Nephron progenitor cell (in vitro differentiated cells): ENCODE results near the gene ATL2.
"Not testable (repeated sequence)": the region's sequence is repeated elsewhere in the genome, so short reads cannot be mapped to it uniquely, and the experiment has no call there.

Experiments used
- DNase-seq: peaks from one replicate; pipeline ENCODE4 v3.0.0; 2021
- H3K27ac Mint-ChIP-seq: 2 replicates; pipeline ENCODE4 v1.8.0; 2021; ENCODE audit warnings: mild to moderate bottlenecking, moderate library complexity, mixed read lengths
- H3K27me3 Mint-ChIP-seq: 2 replicates; pipeline ENCODE4 v1.8.0; 2021; ENCODE audit warnings: mild to moderate bottlenecking, low read depth, mixed read lengths; ENCODE audit not compliant: poor library complexity
- H3K36me3 Mint-ChIP-seq: 2 replicates; pipeline ENCODE4 v1.8.0; 2021; ENCODE audit warnings: low read depth, mixed read lengths
- H3K4me1 Mint-ChIP-seq: 2 replicates; pipeline ENCODE4 v1.8.0; 2021; ENCODE audit warnings: mixed read lengths
- H3K4me3 Mint-ChIP-seq: 2 replicates; pipeline ENCODE4 v1.8.0; 2021; ENCODE audit warnings: mild to moderate bottlenecking, moderate library complexity, mixed read lengths
- H3K9me3 Mint-ChIP-seq: 2 replicates; pipeline ENCODE4 v1.8.0; 2021; ENCODE audit warnings: mild to moderate bottlenecking, moderate library complexity, mixed read lengths
- TF ChIP-seq, protein P1 (sequence below): fragments of 200-600 bp; sonication (generic); IDR thresholded peaks from 2 replicates; pipeline ENCODE4 v1.5.0; 2021; ENCODE audit warnings: antibody characterized with exemption

Gene ATL2

DNA sequence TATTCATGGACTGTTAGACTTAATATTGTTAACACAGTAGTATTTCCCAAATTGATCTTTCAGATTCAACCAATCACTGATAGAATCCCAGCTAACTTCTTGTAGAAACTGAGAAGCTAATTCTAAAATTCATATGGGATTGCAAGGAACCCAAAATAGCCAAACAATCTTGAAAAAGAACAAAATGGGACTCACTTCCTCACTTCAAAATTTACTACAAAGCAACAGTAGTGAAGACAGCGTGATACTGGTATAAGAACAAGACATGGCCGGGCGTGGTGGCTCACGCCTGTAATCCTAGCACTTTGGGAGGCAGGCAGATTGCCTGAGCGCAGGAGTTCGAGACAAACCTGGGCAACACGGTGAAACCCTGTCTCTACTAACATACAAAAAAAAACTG lies 46.3 kb downstream of the ATL2 start:
- Mint-ChIP-seq H3K4me3 (no peak overlapping the region), H3K27me3 (no peaks in the 10 kb centered on the region), H3K36me3 (peaks cover 88% of the 10 kb centered on the region), H3K27ac (no peak overlapping the region), H3K9me3 (peaks cover 48% of the 10 kb centered on the region), H3K4me1 (peaks cover 13% of the 10 kb centered on the region)
- TF ChIP-seq, protein P1, sequence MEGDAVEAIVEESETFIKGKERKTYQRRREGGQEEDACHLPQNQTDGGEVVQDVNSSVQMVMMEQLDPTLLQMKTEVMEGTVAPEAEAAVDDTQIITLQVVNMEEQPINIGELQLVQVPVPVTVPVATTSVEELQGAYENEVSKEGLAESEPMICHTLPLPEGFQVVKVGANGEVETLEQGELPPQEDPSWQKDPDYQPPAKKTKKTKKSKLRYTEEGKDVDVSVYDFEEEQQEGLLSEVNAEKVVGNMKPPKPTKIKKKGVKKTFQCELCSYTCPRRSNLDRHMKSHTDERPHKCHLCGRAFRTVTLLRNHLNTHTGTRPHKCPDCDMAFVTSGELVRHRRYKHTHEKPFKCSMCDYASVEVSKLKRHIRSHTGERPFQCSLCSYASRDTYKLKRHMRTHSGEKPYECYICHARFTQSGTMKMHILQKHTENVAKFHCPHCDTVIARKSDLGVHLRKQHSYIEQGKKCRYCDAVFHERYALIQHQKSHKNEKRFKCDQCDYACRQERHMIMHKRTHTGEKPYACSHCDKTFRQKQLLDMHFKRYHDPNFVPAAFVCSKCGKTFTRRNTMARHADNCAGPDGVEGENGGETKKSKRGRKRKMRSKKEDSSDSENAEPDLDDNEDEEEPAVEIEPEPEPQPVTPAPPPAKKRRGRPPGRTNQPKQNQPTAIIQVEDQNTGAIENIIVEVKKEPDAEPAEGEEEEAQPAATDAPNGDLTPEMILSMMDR, result no peak
- DNase-seq, result no peak

DNA sequence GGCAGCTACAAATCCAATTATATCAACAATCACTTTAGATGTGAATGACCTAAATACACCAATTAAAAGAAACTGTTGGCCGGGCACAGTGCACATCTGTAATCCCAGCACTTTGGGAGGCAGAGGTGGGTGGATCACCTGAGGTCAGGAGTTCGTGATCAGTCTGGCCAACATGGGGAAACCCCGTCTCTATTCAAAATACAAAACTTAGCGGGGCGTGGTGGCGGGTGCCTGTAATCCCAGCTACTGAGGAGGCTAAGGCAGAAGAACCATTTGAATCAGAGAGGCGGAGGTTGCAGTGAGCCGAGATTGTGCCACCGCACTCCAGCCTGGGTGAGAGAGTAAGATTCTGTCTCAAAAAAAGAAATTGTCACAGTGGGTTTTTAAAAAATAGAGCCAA lies 49.5 kb downstream of the ATL2 start:
- Mint-ChIP-seq H3K9me3 (peaks cover 48% of the 10 kb centered on the region), H3K4me3 (no peak overlapping the region), H3K4me1 (peaks cover 42% of the 10 kb centered on the region), H3K27ac (no peak overlapping the region), H3K27me3 (no peaks in the 10 kb centered on the region), H3K36me3 (peaks cover 90% of the 10 kb centered on the region)
- TF ChIP-seq, protein P1, result no peak
- DNase-seq, result no peak

DNA sequence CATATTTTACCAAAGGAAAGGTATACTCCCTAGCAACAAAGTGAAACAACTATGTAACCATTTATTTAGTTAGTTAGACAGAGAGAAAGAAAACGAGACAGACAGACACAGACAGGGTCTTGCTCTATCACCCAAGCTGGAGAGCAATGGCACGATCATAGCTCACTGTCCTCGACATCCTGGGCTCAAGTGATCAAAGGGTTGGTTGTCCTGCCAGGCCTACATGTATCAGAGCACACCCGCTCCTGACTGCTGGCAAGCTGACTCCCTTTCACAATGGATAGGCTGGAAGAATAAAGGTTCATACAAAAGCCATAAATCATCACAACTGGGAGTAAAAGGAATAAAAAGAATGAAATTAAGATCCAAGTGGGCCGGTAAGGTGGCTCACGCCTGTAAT lies 53.5 kb downstream of the ATL2 start:
- peaks cover 60% of the 10 kb centered on the region for H3K4me1 Mint-ChIP-seq
- peak overlapping the region; percentile 81 for H3K27ac Mint-ChIP-seq
- TF ChIP-seq, protein P1, result no peak
- peak; percentile 11 for DNase-seq
- no peak overlapping the region for H3K4me3 Mint-ChIP-seq
- H3K36me3 Mint-ChIP-seq, result peaks cover 60% of the 10 kb centered on the region
- H3K27me3 Mint-ChIP-seq, result no peaks in the 10 kb centered on the region
- H3K9me3 Mint-ChIP-seq, result peaks cover 11% of the 10 kb centered on the region

DNA sequence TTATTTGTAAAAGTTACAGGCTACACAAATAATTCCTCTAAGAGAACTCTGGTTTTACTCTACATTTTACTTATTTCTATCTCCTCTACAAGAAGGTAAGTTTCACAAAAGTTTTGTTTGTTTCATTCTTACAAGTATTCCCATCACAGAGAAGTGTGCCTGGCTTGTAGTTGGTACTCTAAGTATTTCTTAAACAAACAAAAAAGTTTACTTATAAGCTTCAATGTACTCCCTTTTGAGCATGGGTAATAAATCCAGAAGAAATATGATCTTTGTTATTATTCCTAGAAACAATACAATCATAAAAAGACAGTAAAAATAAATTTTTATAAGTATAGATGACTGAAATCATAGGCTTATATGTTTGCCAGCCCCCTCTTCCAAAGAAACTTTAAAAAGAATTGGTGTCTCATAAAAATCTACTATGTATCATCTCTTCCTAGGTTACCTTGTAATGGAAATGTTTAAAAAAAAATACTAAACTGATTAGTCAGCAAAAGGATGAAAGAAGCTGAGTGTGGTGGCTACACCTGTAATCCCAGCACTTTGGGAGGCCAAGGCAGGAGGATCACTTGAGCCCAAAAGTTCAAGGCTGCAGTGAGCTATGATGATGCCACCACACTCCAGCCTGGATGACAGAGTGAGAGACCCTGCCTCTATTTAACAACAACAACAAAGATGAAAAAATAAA lies 54.7 kb downstream of the ATL2 start:
- Mint-ChIP-seq H3K36me3 (peaks cover 47% of the 10 kb centered on the region), H3K27me3 (no peaks in the 10 kb centered on the region), H3K9me3 (peaks cover 3% of the 10 kb centered on the region), H3K4me3 (no peak overlapping the region), H3K27ac (no peak overlapping the region), H3K4me1 (peaks cover 59% of the 10 kb centered on the region)
- TF ChIP-seq, protein P1, result no peak
- DNase-seq, result no peak

DNA sequence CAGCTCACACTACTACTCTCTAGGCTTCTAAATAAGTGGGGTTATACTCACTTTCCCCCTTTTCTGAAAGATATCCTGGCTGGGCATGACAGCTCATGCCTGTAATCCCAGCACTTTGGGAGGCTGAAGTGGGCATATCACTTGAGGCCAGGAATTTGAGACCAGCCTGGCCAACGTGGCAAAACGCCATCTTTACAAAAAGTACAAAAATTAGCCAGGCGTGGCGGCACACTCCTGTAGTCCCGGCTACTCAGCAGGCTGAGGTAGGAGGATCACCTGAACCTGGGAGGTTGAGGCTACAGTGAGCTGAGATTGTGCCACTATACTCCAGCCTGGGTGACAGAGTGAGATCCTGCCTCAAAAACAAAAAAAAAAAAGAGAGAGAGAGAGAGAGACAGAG lies 57.8 kb downstream of the ATL2 start:
- peaks cover 25% of the 10 kb centered on the region for H3K36me3 Mint-ChIP-seq
- H3K27ac Mint-ChIP-seq, result peak overlapping the region; percentile 95
- H3K9me3 Mint-ChIP-seq, H3K4me3 Mint-ChIP-seq, DNase-seq, H3K27me3 Mint-ChIP-seq: not testable (repeated sequence)
- peaks cover 32% of the 10 kb centered on the region for H3K4me1 Mint-ChIP-seq

DNA sequence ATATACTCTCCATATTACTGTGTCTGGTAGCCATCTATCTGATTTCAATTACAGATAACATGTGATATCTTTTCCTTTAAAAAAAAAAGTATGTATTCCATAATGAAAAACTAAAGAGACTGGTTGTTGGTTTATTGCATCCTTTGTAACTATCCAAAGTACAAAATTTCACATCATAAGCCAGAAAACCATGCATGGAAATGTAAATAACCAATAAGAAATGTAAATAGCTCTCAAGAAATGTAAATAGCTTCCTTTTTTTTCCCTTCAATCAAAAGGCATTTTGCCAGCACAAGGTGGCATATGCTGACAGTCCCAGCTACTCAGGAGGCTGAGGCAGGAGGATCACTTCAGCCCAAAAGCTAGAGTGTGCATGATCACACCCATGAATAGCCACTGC lies 59.3 kb downstream of the ATL2 start:
- Mint-ChIP-seq H3K27me3 (no peaks in the 10 kb centered on the region), H3K4me3 (no peak overlapping the region), H3K36me3 (peaks cover 29% of the 10 kb centered on the region), H3K4me1 (peaks cover 19% of the 10 kb centered on the region), H3K27ac (no peak overlapping the region), H3K9me3 (no peaks in the 10 kb centered on the region)
- TF ChIP-seq, protein P1, result no peak
- DNase-seq, result no peak
